ENCODE results near the gene TWNK.

The TWNK gene

GRCh38 chr10:101018118-101018599, 30.8 kb downstream of the TWNK start:
- TF ChIP-seq POLR2AphosphoS5 (IDR thresholded peaks at IDR 0.05; ENCODE audit: low read depth, low read length) (no peak), POLR2A (IDR thresholded peaks at IDR 0.05; ENCODE audit: low read depth, low read length) (no peak), TAF1 (IDR thresholded peaks at IDR 0.05; ENCODE audit: borderline replicate concordance, low read depth, low read length) (no peak)
- FAIRE-seq, result peak; percentile 14

GRCh38 chr10:101018600-101019439, 31.5 kb downstream of the TWNK start:
- peak; percentile 71 for DNase-seq (ENCODE audit: insufficient read length)
- peak; percentile 30 for FAIRE-seq
- TF ChIP-seq TAF1 (IDR thresholded peaks at IDR 0.05; ENCODE audit: borderline replicate concordance, low read depth, low read length), result no peak
- TF ChIP-seq POLR2AphosphoS5 (IDR thresholded peaks at IDR 0.05; ENCODE audit: low read depth, low read length), result no peak
- no peak for TF ChIP-seq POLR2A (IDR thresholded peaks at IDR 0.05; ENCODE audit: low read depth, low read length)

More at GRCh38 chr10:101018118-101018599, 30.8 kb downstream of the TWNK start:
- no peak for DNase-seq (ENCODE audit: insufficient read length)

GRCh38 chr10:101019440-101019703, 32.0 kb downstream of the TWNK start:
- DNase-seq (ENCODE audit: insufficient read length) (no peak), FAIRE-seq (no peak)
- TF ChIP-seq POLR2AphosphoS5 (IDR thresholded peaks at IDR 0.05; ENCODE audit: low read depth, low read length) (no peak), TAF1 (IDR thresholded peaks at IDR 0.05; ENCODE audit: borderline replicate concordance, low read depth, low read length) (no peak), POLR2A (IDR thresholded peaks at IDR 0.05; ENCODE audit: low read depth, low read length) (no peak)

- DNase-seq (ENCODE audit: insufficient read length) (no peak), FAIRE-seq (no peak)
- TF ChIP-seq TAF1 (IDR thresholded peaks at IDR 0.05; ENCODE audit: borderline replicate concordance, low read depth, low read length), result no peak
- TF ChIP-seq POLR2A (IDR thresholded peaks at IDR 0.05; ENCODE audit: low read depth, low read length), result no peak
- TF ChIP-seq POLR2AphosphoS5 (IDR thresholded peaks at IDR 0.05; ENCODE audit: low read depth, low read length), result no peak
These were observed 33.2 kb downstream of the TWNK start for GRCh38 chr10:101020427-101021075.

GRCh38 chr10:101021239-101021638, 33.9 kb downstream of the TWNK start:
- FAIRE-seq, result no peak
- TF ChIP-seq TAF1 (IDR thresholded peaks at IDR 0.05; ENCODE audit: borderline replicate concordance, low read depth, low read length), result no peak
- no peak for TF ChIP-seq POLR2A (IDR thresholded peaks at IDR 0.05; ENCODE audit: low read depth, low read length)
- no peak for TF ChIP-seq POLR2AphosphoS5 (IDR thresholded peaks at IDR 0.05; ENCODE audit: low read depth, low read length)

GRCh38 chr10:101021692-101022251, 34.4 kb downstream of the TWNK start:
- no peak for FAIRE-seq
- TF ChIP-seq POLR2AphosphoS5 (IDR thresholded peaks at IDR 0.05; ENCODE audit: low read depth, low read length), result no peak
- TF ChIP-seq POLR2A (IDR thresholded peaks at IDR 0.05; ENCODE audit: low read depth, low read length), result no peak
- TF ChIP-seq TAF1 (IDR thresholded peaks at IDR 0.05; ENCODE audit: borderline replicate concordance, low read depth, low read length), result no peak
- no peak for DNase-seq (ENCODE audit: insufficient read length)

More at GRCh38 chr10:101021239-101021638, 33.9 kb downstream of the TWNK start:
- DNase-seq (ENCODE audit: insufficient read length), result no peak

GRCh38 chr10:101022967-101023705, 35.8 kb downstream of the TWNK start:
- DNase-seq (ENCODE audit: insufficient read length) (no peak), FAIRE-seq (no peak)
- TF ChIP-seq POLR2A (IDR thresholded peaks at IDR 0.05; ENCODE audit: low read depth, low read length), result no peak
- TF ChIP-seq POLR2AphosphoS5 (IDR thresholded peaks at IDR 0.05; ENCODE audit: low read depth, low read length), result no peak
- no peak for TF ChIP-seq TAF1 (IDR thresholded peaks at IDR 0.05; ENCODE audit: borderline replicate concordance, low read depth, low read length)

- FAIRE-seq (no peak), DNase-seq (ENCODE audit: insufficient read length) (no peak)
- TF ChIP-seq TAF1 (IDR thresholded peaks at IDR 0.05; ENCODE audit: borderline replicate concordance, low read depth, low read length) (no peak), POLR2AphosphoS5 (IDR thresholded peaks at IDR 0.05; ENCODE audit: low read depth, low read length) (no peak), POLR2A (IDR thresholded peaks at IDR 0.05; ENCODE audit: low read depth, low read length) (no peak)
These were observed 39.9 kb downstream of the TWNK start for GRCh38 chr10:101027106-101027720.

- DNase-seq (ENCODE audit: insufficient read length) (no peak), FAIRE-seq (no peak)
- TF ChIP-seq POLR2AphosphoS5 (IDR thresholded peaks at IDR 0.05; ENCODE audit: low read depth, low read length) (no peak), TAF1 (IDR thresholded peaks at IDR 0.05; ENCODE audit: borderline replicate concordance, low read depth, low read length) (no peak), POLR2A (IDR thresholded peaks at IDR 0.05; ENCODE audit: low read depth, low read length) (no peak)
These were observed 41.3 kb downstream of the TWNK start for GRCh38 chr10:101028446-101029337.

All from GM12892 (cell line).